Endothelial cell of umbilical vein (primary cell): ENCODE data around the gene SLC4A4. TPM values are rescaled to one million over a fixed set of nuclear protein-coding genes. Genes with fewer than 3 reads are reported as not detected.

Source experiments
- BruUV-seq: library from RNA; stranded (reverse); fragments of 400-500 nt; replicated peaks from 2 replicates; lab custom pipeline; 2021; lab: Mats Ljungman, UMichigan
- CTCF ChIA-PET: fragments of 300-600, 350-600 bp; sonication (Branson Sonifier 250); formaldehyde crosslinking; loops from one replicate; lab custom pipeline; 2021; ENCODE audit warnings: antibody characterized with exemption, inconsistent platforms; lab: Charles Lee
- POLR2A ChIA-PET: fragments of 300-600, 350-600 bp; sonication (Branson Sonifier 250); formaldehyde crosslinking; loops from one replicate; lab custom pipeline; 2021; ENCODE audit warnings: antibody characterized with exemption, inconsistent platforms; lab: Charles Lee
- DNase-seq: peaks from one replicate; pipeline ENCODE4 v3.0.0-alpha.2; 2011; ENCODE audit warnings: low read depth, low spot score
- FAIRE-seq: peaks from 2 replicates; lab custom pipeline; 2011; peaks lifted over from hg19 to GRCh38; lab: Jason Lieb, UNC
- H2AFZ ChIP-seq: 2 replicates; pipeline ENCODE4 v1.6.0; 2012; ENCODE audit warnings: low read depth, low read length, control low read depth, inconsistent platforms
- H3K27ac ChIP-seq: 2 replicates; pipeline ENCODE4 v1.5.1; 2011; ENCODE audit warnings: low read depth, mild to moderate bottlenecking, control low read depth, low read length, moderate library complexity; ENCODE audit not compliant: insufficient read depth
- H3K27me3 ChIP-seq, 2 experiments: 2 replicates each; pipeline versions ENCODE4 v1.6.0 to v1.6.1; 2011; ENCODE audit warnings: low read length in 2 of 2, mixed read lengths in 1 of 2; ENCODE audit not compliant: control insufficient read depth in 2 of 2, insufficient read depth in 2 of 2
- H3K36me3 ChIP-seq, 2 experiments: 2 replicates in 1 of 2; 3 replicates in 1 of 2; pipeline ENCODE4 v1.5.1; 2011; ENCODE audit warnings: low read length in 2 of 2, mild to moderate bottlenecking in 1 of 2, moderate library complexity in 1 of 2; ENCODE audit not compliant: control insufficient read depth in 2 of 2, insufficient read depth in 2 of 2; ENCODE audit errors: extremely low read depth in 1 of 2
- H3K4me1 ChIP-seq: 3 replicates; pipeline ENCODE4 v1.5.1; 2011; ENCODE audit warnings: mild to moderate bottlenecking, low read length; ENCODE audit not compliant: control insufficient read depth, insufficient read depth; ENCODE audit errors: extremely low read depth
- H3K4me2 ChIP-seq: 2 replicates; pipeline ENCODE4 v1.6.1; 2011; ENCODE audit warnings: low read length, control low read depth, mixed read lengths; ENCODE audit not compliant: insufficient read depth
- H3K4me3 ChIP-seq, 3 experiments: fragments of 200-600 bp in 1 of 3; sonication (generic), shearing (Covaris generic) in 1 of 3; replicated peaks in 1 of 3; 2 replicates each; pipeline ENCODE4 v1.5.1; 2011 to 2016; ENCODE audit warnings: control low read depth in 3 of 3, low read length in 3 of 3, mild to moderate bottlenecking in 2 of 3, inconsistent platforms in 1 of 3, low read depth in 1 of 3, moderate library complexity in 1 of 3; ENCODE audit not compliant: insufficient read depth in 1 of 3
- H3K79me2 ChIP-seq: 2 replicates; pipeline ENCODE4 v1.6.0; 2012; ENCODE audit warnings: low read length, inconsistent platforms; ENCODE audit not compliant: control insufficient read depth, insufficient read depth
- H3K9ac ChIP-seq: replicated peaks from 2 replicates; pipeline ENCODE3; 2011; ENCODE audit warnings: low read length, control low read depth; ENCODE audit not compliant: insufficient read depth; ENCODE audit errors: extremely low read depth
- H3K9me1 ChIP-seq: replicated peaks from 3 replicates; pipeline ENCODE4 v1.6.0; 2011; ENCODE audit warnings: mild to moderate bottlenecking, low read length; ENCODE audit not compliant: control insufficient read depth, insufficient read depth; ENCODE audit errors: extremely low read depth
- H3K9me3 ChIP-seq: replicated peaks from 2 replicates; pipeline ENCODE4 v1.5.1; 2012; ENCODE audit warnings: low read length, inconsistent platforms; ENCODE audit not compliant: control insufficient read depth, insufficient read depth
- H4K20me1 ChIP-seq: replicated peaks from 2 replicates; pipeline ENCODE3; 2011; ENCODE audit warnings: mild to moderate bottlenecking, low read length; ENCODE audit not compliant: control insufficient read depth, insufficient read depth; ENCODE audit errors: extremely low read depth
- EZH2 ChIP-seq: IDR thresholded peaks from 2 replicates; pipeline ENCODE4 v1.6.1; 2012; ENCODE audit warnings: borderline replicate concordance, low read depth, mild to moderate bottlenecking, moderate library complexity, low read length, inconsistent platforms; ENCODE audit not compliant: severe bottlenecking
- FOS ChIP-seq: IDR thresholded peaks from 2 replicates; pipeline ENCODE4 v1.6.1; 2011; ENCODE audit warnings: mild to moderate bottlenecking, low read length, moderate library complexity, borderline replicate concordance; ENCODE audit not compliant: insufficient read depth
- GATA2 ChIP-seq: IDR thresholded peaks from 2 replicates; pipeline ENCODE4 v1.7.0; 2011; ENCODE audit warnings: low read depth, mild to moderate bottlenecking, moderate library complexity, mixed read lengths, low read length; ENCODE audit not compliant: insufficient read length, insufficient read depth
- JUN ChIP-seq: IDR thresholded peaks from 2 replicates; pipeline ENCODE4 v1.6.1; 2011; ENCODE audit warnings: borderline replicate concordance, low read depth; ENCODE audit not compliant: insufficient read length, insufficient read depth
- MYC ChIP-seq: IDR thresholded peaks from one replicate; pipeline ENCODE4 v1.6.1; 2011; ENCODE audit warnings: mild to moderate bottlenecking, low read depth, low read length
- POLR2A ChIP-seq: IDR thresholded peaks from 2 replicates; pipeline ENCODE4 v1.6.1; 2012; ENCODE audit warnings: low read depth, mild to moderate bottlenecking, control low read depth, low read length
- POLR2AphosphoS5 ChIP-seq: IDR thresholded peaks from 2 replicates; pipeline ENCODE4 v1.6.1; 2012; ENCODE audit warnings: low read depth, mild to moderate bottlenecking, control low read depth, low read length, moderate library complexity; ENCODE audit not compliant: insufficient read depth
- dilution Hi-C: fragments of 300-500 bp; cut with MboI; formaldehyde crosslinking; loops from one replicate; pipeline ENCODE4 v1.15.0; 2019; ENCODE audit warnings: low sequenced_read_pairs; ENCODE audit not compliant: extremely low pct_ligation_motif_present
- intact Hi-C: fragments of 100-400 bp; cut with micrococcal nuclease; formaldehyde crosslinking; loops from one replicate; pipeline ENCODE4 v1.10.0; 2022
- polyA plus RNA-seq, 4 experiments: library from polyadenylated mRNA; depleted of rRNA in 3 of 4; stranded (reverse) in 3 of 4; unstranded in 1 of 4; fragments of >200 nt; gene quantifications; 2 replicates each; pipeline versions ENCODE4 v1.2.1 to v1.2.3, GENCODE V29; 2011 to 2012; ENCODE audit warnings: missing spikeins in 1 of 4
- total RNA-seq: library from RNA; stranded (reverse); gene quantifications from 2 replicates; pipeline ENCODE4 v1.2.3, GENCODE V29; 2021
- TF ChIP-seq, protein P1 (sequence below): IDR thresholded peaks from 2 replicates; pipeline ENCODE4 v1.6.1; 2011; ENCODE audit not compliant: insufficient read depth, insufficient read length
- TF ChIP-seq, protein P2 (sequence below), 2 donors: IDR thresholded peaks; 1 replicate in 1 of 2; 2 replicates in 1 of 2; pipeline ENCODE4 v1.5.1; 2011; ENCODE audit warnings: low read length in 2 of 2, mild to moderate bottlenecking in 2 of 2, moderate library complexity in 2 of 2, control low read depth in 1 of 2, inconsistent platforms in 1 of 2, low read depth in 1 of 2; ENCODE audit not compliant: insufficient read depth in 1 of 2; ENCODE audit errors: extremely low read depth in 1 of 2

SLC4A4 gene
- total and polyA plus RNA-seq, 2 donors (not counting 3 experiments of a cell fraction or from before 2014, with no cell fraction given): not detected

DNA sequence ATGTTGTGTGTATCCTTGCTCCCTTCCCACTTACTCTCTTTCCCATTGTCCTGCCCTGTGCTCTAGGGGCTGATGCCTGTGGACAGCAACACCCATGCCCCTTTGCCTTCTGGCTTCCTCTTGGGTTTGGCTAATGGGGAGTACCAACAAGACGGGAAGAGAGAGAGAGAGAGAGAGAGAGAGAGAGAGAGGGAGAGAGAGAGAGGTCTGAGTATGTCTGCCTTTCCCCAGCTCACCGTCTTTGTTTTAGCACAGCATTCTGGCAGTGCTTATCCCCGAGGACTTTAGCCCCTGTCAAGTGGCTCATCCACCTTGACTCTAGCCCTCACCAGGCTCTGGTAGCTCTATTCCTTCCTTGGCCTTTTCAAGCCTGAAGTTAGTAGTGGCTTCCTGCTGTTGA is 128.0 kb downstream of the SLC4A4 start:
- FAIRE-seq: no peak
- H3K79me2 ChIP-seq: no peaks in the 10 kb centered on the region
- intact Hi-C loops: no loop called here

More for the DNA sequence above, 128.0 kb downstream of the SLC4A4 start:
- Histone ChIP-seq H3K9ac (no peak overlapping the region), H3K9me1 (no peaks in the 10 kb centered on the region), H3K4me3 (no peak overlapping the region), H3K4me1 (no peaks in the 10 kb centered on the region), H3K36me3 (no peaks in the 10 kb centered on the region), H3K27me3 (no peaks in the 10 kb centered on the region), H4K20me1 (no peaks in the 10 kb centered on the region), H3K27ac (no peak overlapping the region), H3K4me2 (no peak overlapping the region), H3K9me3 (no peaks in the 10 kb centered on the region), H2AFZ (no peak overlapping the region)
- dilution Hi-C loops: no loop called here
- no peak for DNase-seq
- ChIA-PET POLR2A (no interaction called here), CTCF (no interaction called here)
- BruUV-seq: no TSS peak
- TF ChIP-seq MYC (no peak), POLR2A (no peak), EZH2 (no peak), POLR2AphosphoS5 (no peak), GATA2 (no peak), FOS (no peak), JUN (no peak)
- TF ChIP-seq, protein P1, sequence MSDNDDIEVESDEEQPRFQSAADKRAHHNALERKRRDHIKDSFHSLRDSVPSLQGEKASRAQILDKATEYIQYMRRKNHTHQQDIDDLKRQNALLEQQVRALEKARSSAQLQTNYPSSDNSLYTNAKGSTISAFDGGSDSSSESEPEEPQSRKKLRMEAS: no peak
- TF ChIP-seq, protein P2, sequence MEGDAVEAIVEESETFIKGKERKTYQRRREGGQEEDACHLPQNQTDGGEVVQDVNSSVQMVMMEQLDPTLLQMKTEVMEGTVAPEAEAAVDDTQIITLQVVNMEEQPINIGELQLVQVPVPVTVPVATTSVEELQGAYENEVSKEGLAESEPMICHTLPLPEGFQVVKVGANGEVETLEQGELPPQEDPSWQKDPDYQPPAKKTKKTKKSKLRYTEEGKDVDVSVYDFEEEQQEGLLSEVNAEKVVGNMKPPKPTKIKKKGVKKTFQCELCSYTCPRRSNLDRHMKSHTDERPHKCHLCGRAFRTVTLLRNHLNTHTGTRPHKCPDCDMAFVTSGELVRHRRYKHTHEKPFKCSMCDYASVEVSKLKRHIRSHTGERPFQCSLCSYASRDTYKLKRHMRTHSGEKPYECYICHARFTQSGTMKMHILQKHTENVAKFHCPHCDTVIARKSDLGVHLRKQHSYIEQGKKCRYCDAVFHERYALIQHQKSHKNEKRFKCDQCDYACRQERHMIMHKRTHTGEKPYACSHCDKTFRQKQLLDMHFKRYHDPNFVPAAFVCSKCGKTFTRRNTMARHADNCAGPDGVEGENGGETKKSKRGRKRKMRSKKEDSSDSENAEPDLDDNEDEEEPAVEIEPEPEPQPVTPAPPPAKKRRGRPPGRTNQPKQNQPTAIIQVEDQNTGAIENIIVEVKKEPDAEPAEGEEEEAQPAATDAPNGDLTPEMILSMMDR (IDR thresholded peaks at IDR 0.05; ENCODE audit: extremely low read depth in 1 of 2, insufficient read depth in 1 of 2, low read depth in 1 of 2, low read length in 2 of 2): no peak
